H1 (cell line): ENCODE data around the gene FAM120A. TPM values are rescaled to one million over a fixed set of nuclear protein-coding genes. Genes with fewer than 3 reads are reported as not detected.

Experiments used
- CHD7 ChIP-seq: fragments of 300-600 bp; sonication (generic); IDR thresholded peaks from 2 replicates; pipeline ENCODE4 v1.7.1; 2012; ENCODE audit warnings: low read length, moderate library complexity, mild to moderate bottlenecking, inconsistent platforms; ENCODE audit not compliant: insufficient replicate concordance
- polyA plus RNA-seq, 7 experiments: library from polyadenylated mRNA; depleted of rRNA in 3 of 7; stranded (reverse) in 5 of 7; unstranded in 2 of 7; fragments of >200 nt in 5 of 7; fragments of 200-250 nt in 2 of 7; gene quantifications; 1 replicate in 5 of 7; 2 replicates in 1 of 7; 4 replicates in 1 of 7; pipeline versions ENCODE4 v1.2.1 to v1.2.3, GENCODE V29; 2011 to 2013; ENCODE audit warnings: missing spikeins in 2 of 7, mixed read lengths in 2 of 7
- total RNA-seq: library from RNA; stranded (reverse); fragmentation: NEBNext Ultra II Directional; extraction: Animal tissue kit (Norgen Biotek cat#: 25700); gene quantifications from 2 replicates; pipeline ENCODE4 v1.2.1, GENCODE V29; 2021

The FAM120A gene
- total and polyA plus RNA-seq, 2 of the 8 experiments (the other 6 are each of a cell fraction or from before 2014, with no cell fraction given) = 24.9 to 54.7 TPM

- no peak for TF ChIP-seq CHD7
Measured at GRCh38 chr9:93416530-93417235, 34.8 kb upstream of the FAM120A start (continued).
